B cell (primary cell): Measurements from ENCODE around the gene ARHGEF4. TPM values are rescaled to one million over a fixed set of nuclear protein-coding genes. Genes with fewer than 3 reads are reported as not detected.

Experiments used
- ATAC-seq: fragments of 200-7000 bp; cut with Tn5 transposase; one replicate; pipeline ENCODE4 v1.10.0; 2021; ENCODE audit warnings: low read depth, mild to moderate bottlenecking, moderate number of reproducible peaks, moderate library complexity
- CTCF ChIA-PET: fragments of 350-600 bp; sonication (Branson Sonifier 250); formaldehyde crosslinking; loops from one replicate; lab custom pipeline; 2021; ENCODE audit warnings: antibody characterized with exemption, inconsistent platforms; lab: Charles Lee
- POLR2A ChIA-PET: fragments of 350-600 bp; sonication (Branson Sonifier 250); formaldehyde crosslinking; loops from one replicate; lab custom pipeline; 2021; ENCODE audit warnings: antibody characterized with exemption; lab: Charles Lee
- DNase-seq: peaks from one replicate; pipeline ENCODE4 v3.0.0; 2013
- H2AFZ ChIP-seq: 2 replicates; pipeline ENCODE4 v1.6.1; 2012; ENCODE audit warnings: mild to moderate bottlenecking, low read depth, low read length; ENCODE audit not compliant: insufficient read depth, poor library complexity, severe bottlenecking
- H3K27ac ChIP-seq, 2 donors: 1 replicate in 1 of 2; 2 replicates in 1 of 2; pipeline ENCODE4 v1.5.1; 2012 to 2013; ENCODE audit warnings: low read length in 2 of 2, mild to moderate bottlenecking in 2 of 2, moderate library complexity in 1 of 2
- H3K27me3 ChIP-seq, 4 experiments: fragments of 200-600 bp in 1 of 4; sonication (generic) in 1 of 4; replicated peaks in 1 of 4; 1 replicate in 2 of 4; 2 replicates in 2 of 4; pipeline versions ENCODE4 v1.6.1 to v1.7.0; 2013 to 2016; ENCODE audit warnings: low read length in 3 of 4, mild to moderate bottlenecking in 2 of 4, mixed read lengths in 1 of 4, moderate library complexity in 1 of 4; ENCODE audit not compliant: insufficient read depth in 4 of 4, control insufficient read depth in 3 of 4; ENCODE audit errors: control extremely low read depth in 1 of 4
- H3K36me3 ChIP-seq, 2 experiments: replicated peaks in 1 of 2; 1 replicate in 1 of 2; 2 replicates in 1 of 2; pipeline versions ENCODE4 v1.6.1 to v1.7.1; 2013; ENCODE audit warnings: low read length in 1 of 2; ENCODE audit not compliant: insufficient read depth in 2 of 2, control insufficient read depth in 1 of 2; ENCODE audit errors: control extremely low read depth in 1 of 2, extremely low read depth in 1 of 2
- H3K4me1 ChIP-seq, 2 donors: fragments of 200-600 bp in 1 of 2; sonication (generic) in 1 of 2; 1 replicate in 1 of 2; 2 replicates in 1 of 2; pipeline versions ENCODE4 v1.5.1 to v1.6.1; 2013 to 2017; ENCODE audit warnings: low read length in 2 of 2; ENCODE audit not compliant: control insufficient read depth in 2 of 2, insufficient read depth in 2 of 2
- H3K4me2 ChIP-seq: replicated peaks from 2 replicates; pipeline ENCODE3; 2012; ENCODE audit warnings: mild to moderate bottlenecking, low read depth, low read length; ENCODE audit not compliant: poor library complexity, severe bottlenecking
- H3K4me3 ChIP-seq, 5 experiments: fragments of 200-600 bp in 1 of 5; sonication (generic) in 1 of 5; 1 replicate in 3 of 5; 2 replicates in 2 of 5; pipeline versions ENCODE4 v1.5.1 to v1.7.0; 2011 to 2016; ENCODE audit warnings: low read length in 4 of 5, mild to moderate bottlenecking in 4 of 5, low read depth in 2 of 5, control low read depth in 1 of 5, moderate library complexity in 1 of 5; ENCODE audit not compliant: insufficient read depth in 1 of 5; ENCODE audit errors: control extremely low read depth in 1 of 5, extremely low read depth in 1 of 5
- H3K79me2 ChIP-seq: fragments of 200-600 bp; sonication (generic); one replicate; pipeline ENCODE4 v1.6.0; 2016; ENCODE audit warnings: low read length; ENCODE audit not compliant: control insufficient read depth, insufficient read depth
- H3K9ac ChIP-seq: fragments of 200-600 bp; sonication (generic); 2 replicates; pipeline ENCODE4 v1.6.1; 2017; ENCODE audit warnings: mild to moderate bottlenecking, low read length, moderate library complexity
- H3K9me3 ChIP-seq, 3 donors: one replicate each; pipeline versions ENCODE4 v1.6.1 to v1.7.1; 2013; ENCODE audit warnings: low read length in 2 of 3; ENCODE audit not compliant: control insufficient read depth in 2 of 3, insufficient read depth in 1 of 3; ENCODE audit errors: control extremely low read depth in 1 of 3
- H4K20me1 ChIP-seq: 2 replicates; pipeline ENCODE4 v1.6.0; 2012; ENCODE audit warnings: mild to moderate bottlenecking, low read length; ENCODE audit not compliant: insufficient read depth, control insufficient read depth, poor library complexity, severe bottlenecking
- H3K27ac Mint-ChIP-seq: one replicate; pipeline ENCODE4 v1.8.0; 2021; ENCODE audit warnings: mixed read lengths
- H3K27me3 Mint-ChIP-seq: one replicate; pipeline ENCODE4 v1.8.0; 2021; ENCODE audit warnings: mixed read lengths
- H3K4me1 Mint-ChIP-seq: one replicate; pipeline ENCODE4 v1.8.0; 2021; ENCODE audit warnings: mixed read lengths
- H3K4me3 Mint-ChIP-seq: one replicate; pipeline ENCODE4 v1.8.0; 2021; ENCODE audit warnings: mixed read lengths
- H3K9me3 Mint-ChIP-seq: one replicate; pipeline ENCODE4 v1.8.0; 2022; ENCODE audit warnings: mixed read lengths; ENCODE audit not compliant: insufficient read depth
- EZH2 ChIP-seq: IDR thresholded peaks from 2 replicates; pipeline ENCODE4 v1.6.1; 2012; ENCODE audit warnings: borderline replicate concordance, low read depth, mild to moderate bottlenecking, moderate library complexity, low read length; ENCODE audit not compliant: insufficient read depth, poor library complexity, severe bottlenecking
- WGBS: methylation state at CpG from one replicate; pipeline ENCODE4 v1.1.5; 2013; ENCODE audit warnings: missing lambda C conversion rate; ENCODE audit not compliant: insufficient coverage; 5-methylcytosine and 5-hydroxymethylcytosine counted together
- intact Hi-C: fragments of 100-400 bp; cut with micrococcal nuclease; formaldehyde crosslinking; loops from one replicate; pipeline ENCODE4 v1.10.0; 2022
- polyA plus RNA-seq: library from polyadenylated mRNA; depleted of rRNA; stranded (reverse); fragments of >200 nt; gene quantifications from 2 replicates; pipeline ENCODE4 v1.2.3, GENCODE V29; 2012
- total RNA-seq, 2 donors: library from RNA; stranded (reverse); fragments of 120-200 nt in 1 of 2; gene quantifications; 1 replicate in 1 of 2; 2 replicates in 1 of 2; pipeline versions ENCODE4 v1.2.3 to v1.2.4, GENCODE V29; 2013 to 2022
- TF ChIP-seq, protein P1 (sequence below): fragments of 200-600 bp; IDR thresholded peaks from one replicate; pipeline ENCODE4 v1.8.0; 2022; ENCODE audit warnings: antibody characterized with exemption, mild to moderate bottlenecking

The ARHGEF4 gene
- total and polyA plus RNA-seq, 2 donors (not counting 1 experiment from before 2014, with no cell fraction given) = 2.1 TPM; not detected in 1

DNA sequence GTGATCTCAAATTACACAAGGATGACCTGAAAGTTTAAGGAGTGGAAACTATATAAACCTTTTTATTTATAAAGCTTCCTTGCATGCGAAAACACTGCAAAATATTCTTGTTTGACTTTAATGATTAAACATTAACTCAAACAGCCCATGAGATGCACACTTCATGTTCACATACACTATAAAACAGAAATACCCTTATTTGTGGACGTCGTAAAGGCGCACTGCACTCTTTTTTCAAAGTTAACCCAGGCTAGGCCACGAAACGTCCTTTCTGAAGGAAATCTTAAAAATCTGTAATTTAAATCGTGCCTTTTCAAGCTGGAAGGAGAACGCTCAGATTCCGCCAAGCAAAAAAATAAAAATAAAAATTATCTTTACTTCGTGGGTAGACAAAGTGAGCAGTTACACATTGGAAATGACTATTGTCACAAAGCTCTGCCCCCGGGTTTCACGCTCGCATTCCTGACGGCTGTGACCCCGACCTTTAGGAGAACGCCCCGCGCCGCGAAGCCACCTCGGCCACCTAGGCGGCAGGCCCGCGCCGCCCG lies 255.8 kb downstream of the ARHGEF4 start:
- H2AFZ ChIP-seq = peak overlapping the region; percentile 95
- DNase-seq = no peak

More for the DNA sequence above, 255.8 kb downstream of the ARHGEF4 start:
- Histone ChIP-seq H3K36me3 (peaks cover 0 to 14% of the 10 kb centered on the region in 2 experiments), H3K27ac (peak overlapping the region; percentile 11 to 92), H3K9ac (peak overlapping the region; percentile 97), H3K4me2 (peak overlapping the region; percentile 91), H3K27me3 (no peaks in the 10 kb centered on the region), H3K79me2 (peaks cover 61% of the 10 kb centered on the region), H4K20me1 (peaks cover 31% of the 10 kb centered on the region), H3K4me3 (peak overlapping the region; percentile 50 to 99 (median 80)), H3K4me1 (peaks cover 7 to 16% of the 10 kb centered on the region in 2 donors), H3K9me3 (no peaks in the 10 kb centered on the region)
- Mint-ChIP-seq H3K27me3 (no peaks in the 10 kb centered on the region), H3K4me3 (peak overlapping the region; percentile 83), H3K4me1 (peaks cover 19% of the 10 kb centered on the region), H3K9me3 (no peaks in the 10 kb centered on the region), H3K27ac (peak overlapping the region; percentile 88)
- intact Hi-C loops = loop anchor here (1.0 to 5.0 kb wide), 4 partner anchors 12 to 590 kb away; partner anchors contain the start of gene MZT2A
- ATAC-seq = no peak
- TF ChIP-seq, protein P1, sequence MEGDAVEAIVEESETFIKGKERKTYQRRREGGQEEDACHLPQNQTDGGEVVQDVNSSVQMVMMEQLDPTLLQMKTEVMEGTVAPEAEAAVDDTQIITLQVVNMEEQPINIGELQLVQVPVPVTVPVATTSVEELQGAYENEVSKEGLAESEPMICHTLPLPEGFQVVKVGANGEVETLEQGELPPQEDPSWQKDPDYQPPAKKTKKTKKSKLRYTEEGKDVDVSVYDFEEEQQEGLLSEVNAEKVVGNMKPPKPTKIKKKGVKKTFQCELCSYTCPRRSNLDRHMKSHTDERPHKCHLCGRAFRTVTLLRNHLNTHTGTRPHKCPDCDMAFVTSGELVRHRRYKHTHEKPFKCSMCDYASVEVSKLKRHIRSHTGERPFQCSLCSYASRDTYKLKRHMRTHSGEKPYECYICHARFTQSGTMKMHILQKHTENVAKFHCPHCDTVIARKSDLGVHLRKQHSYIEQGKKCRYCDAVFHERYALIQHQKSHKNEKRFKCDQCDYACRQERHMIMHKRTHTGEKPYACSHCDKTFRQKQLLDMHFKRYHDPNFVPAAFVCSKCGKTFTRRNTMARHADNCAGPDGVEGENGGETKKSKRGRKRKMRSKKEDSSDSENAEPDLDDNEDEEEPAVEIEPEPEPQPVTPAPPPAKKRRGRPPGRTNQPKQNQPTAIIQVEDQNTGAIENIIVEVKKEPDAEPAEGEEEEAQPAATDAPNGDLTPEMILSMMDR = no peak
- TF ChIP-seq EZH2 = no peak
- CTCF ChIA-PET = interaction anchor here (0.8 to 3.7 kb wide), 3 partner anchors 12 to 581 kb away, joined by 3 to 26 read pairs (median 4); partner anchors contain the start of gene PLEKHB2
- WGBS = under 1% methylated on average over 22 of the region's 26 CpGs
- POLR2A ChIA-PET = interaction anchor here (0.6 to 3.3 kb wide), 2 partner anchors 12 to 134 kb away, joined by 3 to 37 read pairs; partner anchors contain the start of gene PLEKHB2
